ENCODE data around the gene OSBPL2. TPM values are rescaled to one million over a fixed set of nuclear protein-coding genes. Genes with fewer than 3 reads are reported as not detected.

Gene OSBPL2
- total RNA-seq, 2 experiments from 2014 or later: 17.2 to 40.0 TPM

DNA sequence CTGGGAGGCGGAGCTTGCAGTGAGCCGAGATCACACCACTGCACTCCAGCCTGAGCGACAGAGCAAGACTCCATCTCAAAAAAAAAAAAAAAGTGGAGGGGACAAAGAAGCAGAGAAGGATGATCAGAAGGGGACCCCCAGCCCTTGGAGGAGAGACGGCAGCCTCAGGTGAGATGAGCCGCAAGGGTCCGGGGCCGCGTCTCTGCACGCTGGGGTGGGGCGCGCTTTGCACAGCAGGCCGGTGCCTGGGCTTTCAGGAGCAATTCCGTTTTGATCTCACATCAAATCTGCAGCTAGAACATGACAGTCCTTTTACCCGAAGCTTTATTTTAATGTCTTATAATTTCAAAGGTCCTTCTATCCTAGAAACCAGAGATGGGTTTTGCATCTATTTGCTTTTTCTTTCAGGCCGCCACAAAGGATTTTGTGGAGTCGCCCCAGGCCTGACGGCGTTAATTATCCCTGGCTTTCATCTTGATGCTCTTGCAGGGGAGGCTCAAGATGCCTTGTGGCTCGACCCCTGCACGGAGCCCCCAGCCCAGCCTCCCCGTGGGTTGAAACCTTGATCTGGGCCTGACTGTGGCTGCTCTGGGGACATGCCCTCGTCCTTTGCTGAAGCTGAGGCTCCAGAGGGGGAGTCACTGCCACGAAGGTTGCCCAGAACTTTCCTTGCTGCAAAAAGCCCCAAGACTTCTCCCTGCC, 35.5 kb upstream of the OSBPL2 start:
- Histone ChIP-seq H3K4me2 (ENCODE audit: low read length) (no peak overlapping the region), H2AFZ (ENCODE audit: low read length) (no peak overlapping the region), H3K9me3 (ENCODE audit: low read length) (no peaks in the 10 kb centered on the region), H3K36me3 (ENCODE audit: insufficient read depth, low read length) (peaks cover 53% of the 10 kb centered on the region), H3K4me3 (ENCODE audit: low read depth, low read length, poor library complexity, severe bottlenecking) (no peak overlapping the region), H3K4me1 (ENCODE audit: insufficient read depth, low read length, poor library complexity, severe bottlenecking) (peaks cover 23% of the 10 kb centered on the region), H4K20me1 (ENCODE audit: insufficient read depth, low read length) (no peaks in the 10 kb centered on the region), H3K79me2 (ENCODE audit: insufficient read depth, low read depth, low read length) (no peaks in the 10 kb centered on the region), H3K27ac (ENCODE audit: low read depth, low read length, poor library complexity, severe bottlenecking) (no peak overlapping the region), H3K9me2 (ENCODE audit: insufficient read depth, low read length) (no peaks in the 10 kb centered on the region)
- TSS peak; percentile 72 for BruUV-seq (replicated peaks)
- ChIA-PET POLR2A (interaction anchor here (0.7 kb wide), 1 partner anchor 97 kb away, joined by 3 read pairs; no protein-coding TSS in a partner anchor), CTCF (ENCODE audit: unreplicated experiment) (no interaction called here)
- TF ChIP-seq, protein P1, sequence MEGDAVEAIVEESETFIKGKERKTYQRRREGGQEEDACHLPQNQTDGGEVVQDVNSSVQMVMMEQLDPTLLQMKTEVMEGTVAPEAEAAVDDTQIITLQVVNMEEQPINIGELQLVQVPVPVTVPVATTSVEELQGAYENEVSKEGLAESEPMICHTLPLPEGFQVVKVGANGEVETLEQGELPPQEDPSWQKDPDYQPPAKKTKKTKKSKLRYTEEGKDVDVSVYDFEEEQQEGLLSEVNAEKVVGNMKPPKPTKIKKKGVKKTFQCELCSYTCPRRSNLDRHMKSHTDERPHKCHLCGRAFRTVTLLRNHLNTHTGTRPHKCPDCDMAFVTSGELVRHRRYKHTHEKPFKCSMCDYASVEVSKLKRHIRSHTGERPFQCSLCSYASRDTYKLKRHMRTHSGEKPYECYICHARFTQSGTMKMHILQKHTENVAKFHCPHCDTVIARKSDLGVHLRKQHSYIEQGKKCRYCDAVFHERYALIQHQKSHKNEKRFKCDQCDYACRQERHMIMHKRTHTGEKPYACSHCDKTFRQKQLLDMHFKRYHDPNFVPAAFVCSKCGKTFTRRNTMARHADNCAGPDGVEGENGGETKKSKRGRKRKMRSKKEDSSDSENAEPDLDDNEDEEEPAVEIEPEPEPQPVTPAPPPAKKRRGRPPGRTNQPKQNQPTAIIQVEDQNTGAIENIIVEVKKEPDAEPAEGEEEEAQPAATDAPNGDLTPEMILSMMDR (conservative IDR thresholded peaks at IDR 0.05; ENCODE audit: low read length): no peak
- intact Hi-C loops (cut with micrococcal nuclease; ENCODE audit: unreplicated experiment): no loop called here
- no peak for DNase-seq (ENCODE audit: low spot score)

DNA sequence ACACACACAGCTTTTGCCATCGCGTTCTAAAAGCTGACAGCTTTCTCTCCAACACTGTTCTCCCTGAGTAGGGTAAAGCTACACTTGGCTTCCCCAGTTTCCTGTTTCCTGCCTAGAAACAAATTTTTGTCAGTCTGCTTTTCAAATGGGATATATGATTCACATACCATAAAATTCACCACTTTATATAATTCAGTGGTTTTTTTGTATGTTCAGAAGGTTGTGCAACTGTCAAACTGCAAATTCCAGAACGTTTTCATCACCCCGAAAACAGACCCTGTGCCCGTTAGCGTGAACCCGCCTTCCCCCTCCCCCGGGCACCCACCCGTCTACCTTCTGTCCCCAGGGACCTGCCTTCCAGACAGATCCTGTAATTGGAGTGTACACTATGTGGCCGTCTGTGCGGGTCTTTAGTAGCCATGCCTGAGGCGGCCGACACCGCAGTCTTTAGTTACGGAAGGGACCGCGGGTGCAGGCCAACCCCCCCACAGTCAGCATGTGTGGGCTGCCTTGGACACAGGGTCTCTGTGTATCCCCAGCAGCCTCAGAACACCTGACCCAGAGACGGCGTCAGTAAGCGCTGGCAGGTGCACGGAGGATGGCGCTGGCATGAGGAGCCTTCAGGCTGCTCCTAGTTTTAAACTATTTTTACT, 34.8 kb upstream of the OSBPL2 start:
- no TSS peak for BruUV-seq (replicated peaks)
- Histone ChIP-seq H3K9me3 (ENCODE audit: low read length) (no peaks in the 10 kb centered on the region), H2AFZ (ENCODE audit: low read length) (no peak overlapping the region), H3K27ac (ENCODE audit: low read depth, low read length, poor library complexity, severe bottlenecking) (no peak overlapping the region), H3K4me1 (ENCODE audit: insufficient read depth, low read length, poor library complexity, severe bottlenecking) (peaks cover 23% of the 10 kb centered on the region), H3K9me2 (ENCODE audit: insufficient read depth, low read length) (no peaks in the 10 kb centered on the region), H4K20me1 (ENCODE audit: insufficient read depth, low read length) (no peaks in the 10 kb centered on the region), H3K4me2 (ENCODE audit: low read length) (no peak overlapping the region), H3K4me3 (ENCODE audit: low read depth, low read length, poor library complexity, severe bottlenecking) (no peak overlapping the region), H3K36me3 (ENCODE audit: insufficient read depth, low read length) (peaks cover 46% of the 10 kb centered on the region), H3K79me2 (ENCODE audit: insufficient read depth, low read depth, low read length) (no peaks in the 10 kb centered on the region)
- intact Hi-C loops (cut with micrococcal nuclease; ENCODE audit: unreplicated experiment): no loop called here
- TF ChIP-seq EZH2phosphoT487 (IDR thresholded peaks at IDR 0.05; ENCODE audit: borderline replicate concordance, low read depth, low read length): no peak
- TF ChIP-seq, protein P1 (conservative IDR thresholded peaks at IDR 0.05; ENCODE audit: low read length): no peak
- no peak for DNase-seq (ENCODE audit: low spot score)
- ChIA-PET POLR2A (no interaction called here), CTCF (ENCODE audit: unreplicated experiment) (no interaction called here)

All from OCI-LY7 (cell line).